CD4-positive, alpha-beta T cell treated with Interleukin-6 for 4 hours (primary cell): Measurements from ENCODE around the gene OGFOD2.

ENCODE experiments used
- DNase-seq: peaks from one replicate; pipeline ENCODE4 v3.0.0-alpha.2; 2020; ENCODE audit warnings: mixed read lengths

Gene OGFOD2

GRCh38 chr12:122951979-122952892 lies 22.8 kb upstream of the OGFOD2 start:
- DNase-seq = peak; percentile 83

GRCh38 chr12:122955156-122955555 lies 19.9 kb upstream of the OGFOD2 start:
- no peak for DNase-seq

GRCh38 chr12:122956035-122956434 lies 19.0 kb upstream of the OGFOD2 start:
- no peak for DNase-seq

- no peak for DNase-seq
Observed at GRCh38 chr12:122958198-122958888, 16.7 kb upstream of the OGFOD2 start.

GRCh38 chr12:122959566-122960192 lies 15.4 kb upstream of the OGFOD2 start:
- no peak for DNase-seq

- DNase-seq = no peak
Observed at GRCh38 chr12:122960193-122960569, 14.9 kb upstream of the OGFOD2 start.

GRCh38 chr12:122961531-122962329 lies 13.3 kb upstream of the OGFOD2 start:
- DNase-seq = no peak

GRCh38 chr12:122963941-122964265 lies 11.1 kb upstream of the OGFOD2 start:
- DNase-seq = no peak

- no peak for DNase-seq
Observed at GRCh38 chr12:122964439-122965257, 10.4 kb upstream of the OGFOD2 start.

GRCh38 chr12:122965321-122965751 lies 9.7 kb upstream of the OGFOD2 start:
- no peak for DNase-seq

GRCh38 chr12:122965851-122966742 lies 8.9 kb upstream of the OGFOD2 start, which contains the start of gene ABCB9:
TSS of gene ABCB9 (minus strand) at chr12:122966463. CDS start at chr12:122960235, 6,228 bp downstream.
- peak; percentile 99 for DNase-seq

- no peak for DNase-seq
Observed at GRCh38 chr12:122966743-122967550, 8.1 kb upstream of the OGFOD2 start.

- DNase-seq = no peak
Observed at GRCh38 chr12:122968104-122968503, 6.9 kb upstream of the OGFOD2 start.

GRCh38 chr12:122969676-122970075 lies 5.4 kb upstream of the OGFOD2 start:
- no peak for DNase-seq

GRCh38 chr12:122974274-122974891 lies 661 bp upstream of the OGFOD2 start:
- DNase-seq = peak; percentile 99

GRCh38 chr12:122975790-122976647 lies 975 bp downstream of the OGFOD2 start:
- no peak for DNase-seq

GRCh38 chr12:122976648-122976975 lies 1.6 kb downstream of the OGFOD2 start:
- DNase-seq = no peak

GRCh38 chr12:122977153-122977552 lies 2.1 kb downstream of the OGFOD2 start:
- DNase-seq = no peak
